Renal cortical epithelial cell (primary cell): Measurements from ENCODE around the gene PRDX3. TPM values are rescaled to one million over a fixed set of nuclear protein-coding genes. Genes with fewer than 3 reads are reported as not detected.
A peak's percentile ranks its signal among the peaks of the same experiment; 100 is the strongest.

Source experiments
- DNase-seq: peaks from one replicate; pipeline ENCODE4 v3.0.0-alpha.2; 2011; ENCODE audit warnings: low read depth
- total RNA-seq: library from RNA; depleted of rRNA; stranded (reverse); fragments of >200 nt; gene quantifications from 2 replicates; pipeline ENCODE4 v1.2.3, GENCODE V29; 2014

The PRDX3 gene
- total RNA-seq, 1 donor from 2014 or later = 404 TPM

DNA sequence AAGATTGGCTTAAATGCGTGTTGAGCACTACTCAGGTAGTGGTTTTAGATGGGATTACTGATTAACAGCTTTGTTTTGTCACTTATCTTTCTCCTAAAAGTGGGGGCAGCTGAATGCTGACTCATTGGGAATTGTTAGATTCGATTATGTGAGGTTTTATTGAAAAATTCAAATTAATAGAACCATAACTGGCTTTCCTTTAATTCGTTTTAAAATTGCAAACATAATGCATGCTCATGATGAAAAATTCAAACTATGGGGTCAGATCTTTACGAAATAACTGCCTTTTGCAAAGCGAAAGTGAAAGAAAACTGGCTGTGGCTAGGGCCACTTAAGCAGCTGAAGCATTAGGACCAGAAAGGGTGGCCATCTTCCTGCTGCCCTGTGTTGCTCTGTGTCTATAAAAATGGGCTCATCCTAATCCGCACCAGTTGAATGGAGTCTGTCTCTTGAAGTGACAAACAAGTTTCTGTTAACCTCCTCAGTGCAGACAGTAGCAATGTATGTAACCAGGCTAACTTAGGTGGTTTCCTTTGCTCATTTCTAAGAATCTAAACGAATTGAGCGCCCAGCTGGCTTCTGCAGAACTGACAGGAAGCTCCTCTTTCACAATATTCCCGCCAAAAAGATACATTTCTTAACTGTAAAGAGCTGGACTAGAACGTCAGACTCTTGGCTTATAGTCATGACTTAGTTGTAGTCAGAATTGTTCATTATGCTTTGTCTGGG is 46.9 kb downstream of the PRDX3 start:
- peak; percentile 61 for DNase-seq

DNA sequence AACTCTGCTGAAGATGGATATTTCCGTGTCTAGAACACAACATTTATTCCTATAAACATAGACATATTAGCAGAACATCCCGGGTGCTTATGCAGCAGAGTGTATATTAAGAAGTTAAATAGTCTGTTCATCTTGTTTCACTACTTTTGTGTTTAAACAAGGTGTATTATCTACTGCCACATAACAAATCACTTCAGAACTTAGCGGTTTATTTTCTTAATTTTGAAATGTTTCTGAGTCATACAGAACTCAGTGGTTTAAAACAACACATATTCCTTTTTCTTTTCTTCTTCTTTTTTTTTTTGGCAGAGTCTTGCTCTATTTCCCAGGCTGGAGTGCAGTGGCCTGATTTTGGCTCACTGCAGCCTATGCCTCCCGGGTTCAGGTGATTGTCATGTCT is 48.9 kb downstream of the PRDX3 start:
- DNase-seq = no peak

DNA sequence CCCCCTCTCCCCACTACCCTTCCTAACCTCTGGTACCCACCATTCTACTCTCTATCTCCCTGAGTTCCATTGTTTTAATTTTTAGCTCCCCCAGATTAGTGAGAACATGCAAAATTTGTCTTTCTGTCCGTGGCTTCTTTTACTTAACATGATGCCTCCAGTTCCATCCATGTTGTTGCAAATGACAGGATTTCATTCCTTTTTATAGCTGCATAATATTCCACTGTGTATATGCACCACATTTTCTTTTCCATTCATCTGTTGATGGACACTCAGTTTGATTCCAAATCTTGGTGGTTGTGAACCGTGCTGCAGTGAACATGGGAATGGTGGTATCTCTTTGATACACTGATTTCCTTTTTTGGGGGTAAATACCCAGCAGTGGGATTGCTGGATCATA is 52.7 kb downstream of the PRDX3 start:
- no peak for DNase-seq

DNA sequence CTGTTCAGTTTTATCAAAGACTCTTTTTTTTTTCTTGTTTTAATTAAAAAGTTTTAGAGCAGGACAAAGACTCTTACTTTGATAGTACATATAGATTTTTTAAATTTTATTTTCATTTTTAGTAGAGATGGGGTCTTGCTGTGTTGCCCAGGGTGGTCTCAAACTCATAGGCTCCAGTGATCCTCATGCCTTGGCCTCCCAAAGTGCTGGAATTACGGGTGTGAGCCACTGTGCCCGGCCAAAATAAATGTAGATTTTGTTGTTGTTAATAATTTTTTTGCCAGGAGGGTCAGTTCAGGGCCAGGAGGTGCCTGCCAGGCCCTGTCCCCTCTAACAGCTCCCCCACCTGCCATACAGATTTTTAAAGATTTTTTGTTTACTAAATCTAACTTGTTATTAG is 57.7 kb downstream of the PRDX3 start:
- no peak for DNase-seq

DNA sequence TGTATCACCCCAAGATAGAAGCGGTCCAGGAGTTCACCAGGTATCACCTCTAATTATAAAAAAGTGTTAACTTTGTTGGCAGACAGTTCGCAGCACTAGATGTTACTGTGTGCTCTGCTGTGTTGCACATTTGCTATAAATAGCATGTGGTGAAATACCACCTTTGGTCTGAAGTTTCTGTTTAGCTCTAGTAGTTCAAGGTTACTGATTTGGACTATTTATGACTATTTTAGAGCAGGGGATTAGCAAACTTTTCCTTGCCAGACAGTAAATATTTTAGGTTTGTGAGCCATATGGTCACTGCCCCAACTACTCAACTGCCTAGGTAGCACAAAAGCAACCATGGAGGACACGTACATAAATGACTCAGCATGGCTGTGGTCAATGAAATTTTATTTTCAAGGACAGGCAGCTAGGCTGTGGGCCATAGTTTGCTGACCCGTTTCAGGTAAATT is 58.2 kb downstream of the PRDX3 start:
- peak; percentile 71 for DNase-seq

DNA sequence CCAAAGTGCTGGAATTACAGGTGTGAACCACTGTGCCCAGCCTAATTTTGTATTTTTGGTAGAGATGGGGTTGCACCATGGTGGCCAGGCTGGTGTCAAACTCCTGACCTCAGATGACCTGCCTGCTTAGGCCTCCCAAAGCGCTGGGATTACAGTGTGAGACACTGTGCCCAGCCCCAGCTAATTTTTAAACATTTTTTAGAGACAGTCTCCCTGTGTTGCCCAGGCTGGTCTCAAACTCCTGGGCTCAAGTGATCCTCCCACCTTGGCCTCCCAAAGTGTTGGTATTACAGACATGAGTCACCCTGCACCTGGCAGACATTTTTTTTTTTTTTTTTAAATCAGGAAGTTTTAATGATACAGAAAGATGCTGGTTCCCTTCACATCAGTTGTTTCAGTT is 59.2 kb downstream of the PRDX3 start:
- no peak for DNase-seq

DNA sequence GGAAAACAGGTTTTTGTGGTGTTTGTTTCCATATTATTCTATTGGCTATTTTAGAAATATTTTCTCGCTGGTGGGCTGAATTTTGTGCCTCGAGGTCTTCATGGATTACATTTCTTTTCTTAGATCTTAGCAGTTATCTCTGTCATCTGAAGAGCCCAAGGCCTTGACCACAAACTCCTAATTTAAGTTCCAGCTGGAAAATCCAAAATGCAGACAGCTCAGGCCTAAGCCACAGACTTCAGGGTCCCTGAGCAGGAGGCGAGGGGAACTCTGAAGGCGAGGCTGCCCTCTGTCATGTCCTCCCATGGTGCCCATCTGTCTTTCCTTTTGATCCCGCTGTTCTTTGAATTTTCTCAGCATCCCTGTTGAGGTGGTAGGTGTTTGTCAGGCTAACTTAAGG is 60.4 kb downstream of the PRDX3 start:
- DNase-seq = no peak

Other genes starting within 250 kb of the PRDX3 start
- 1.0 and 2.5 TPM in 2 replicates for gene NANOS1, start 149.1 kb downstream of the PRDX3 start, total RNA-seq
- gene EIF3A, start 98.0 kb downstream of the PRDX3 start, total RNA-seq = 96.6 and 180 TPM in 2 replicates
- gene DENND10, start 74.7 kb downstream of the PRDX3 start, total RNA-seq = 76.1 and 82.3 TPM in 2 replicates
- gene SFXN4, start 13.1 kb downstream of the PRDX3 start, total RNA-seq = 13.1 and 14.2 TPM in 2 replicates
- gene GRK5, start 28.8 kb upstream of the PRDX3 start, total RNA-seq = 1.1 and 3.0 TPM in 2 replicates